ENCODE data around the gene TMEM50B.
"Not testable (repeated sequence)": the region's sequence is repeated elsewhere in the genome, so short reads cannot be mapped to it uniquely, and the experiment has no call there.

Gene TMEM50B

DNA sequence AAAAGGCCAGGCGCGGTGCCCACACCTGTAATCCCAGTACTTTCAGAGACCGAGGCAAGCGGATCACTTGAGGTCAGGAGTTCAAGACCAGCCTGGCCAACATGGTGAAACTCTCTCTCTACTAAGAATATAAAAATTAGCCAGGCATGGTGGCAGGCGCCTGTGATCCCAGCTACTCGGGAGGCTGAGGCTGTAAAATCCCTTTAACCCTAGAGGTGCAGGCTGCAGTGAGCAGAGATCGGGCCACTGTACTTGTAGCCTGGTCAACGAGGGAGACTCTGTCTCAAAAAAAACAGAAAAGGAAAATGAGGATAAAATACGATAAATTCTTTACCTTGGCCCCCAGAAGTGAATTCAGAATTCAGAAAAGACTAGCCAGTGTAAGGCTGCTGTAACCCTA, 1.6 kb downstream of the TMEM50B start:
- DNase-seq (ENCODE audit: low read depth in 2 of 2), result no peak

DNA sequence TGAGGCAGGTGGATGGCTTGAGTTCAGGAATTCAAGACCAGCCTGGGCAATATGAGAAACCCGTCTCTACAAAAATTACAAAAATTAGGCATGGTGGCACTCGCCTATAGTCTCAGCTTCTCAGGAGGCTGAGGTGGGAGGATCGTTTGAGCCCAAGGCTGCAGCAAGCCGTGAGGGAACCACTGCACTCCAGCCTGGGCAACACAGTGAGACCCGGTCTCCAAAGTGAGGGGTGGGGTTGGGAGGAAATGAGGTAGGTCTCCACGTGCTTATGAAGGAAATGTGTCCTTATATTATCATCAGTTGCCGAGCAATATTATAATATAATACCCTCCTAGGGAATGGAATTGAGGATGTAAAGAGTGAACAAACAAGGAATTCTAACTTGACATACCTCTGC, 2.7 kb downstream of the TMEM50B start:
- DNase-seq (ENCODE audit: low read depth in 2 of 2), result no peak

DNA sequence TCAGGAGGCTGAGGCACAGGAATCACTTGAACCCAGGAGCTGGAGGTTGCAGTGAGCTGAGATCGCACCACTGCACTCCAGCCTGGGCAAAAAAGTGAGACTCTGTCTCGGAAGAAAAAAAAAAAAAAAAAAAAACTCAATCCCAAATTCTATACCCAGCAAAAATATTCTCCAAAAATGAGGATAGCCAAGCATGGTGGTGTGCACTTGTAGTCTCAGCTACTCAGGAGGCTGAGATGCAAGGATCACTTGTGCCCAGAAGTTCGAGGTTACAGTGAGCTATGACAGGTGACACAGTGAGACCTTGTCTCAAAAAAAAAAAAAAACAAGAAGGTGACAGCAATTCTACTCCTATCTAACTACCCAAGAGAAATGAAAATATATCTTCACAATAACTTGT, 6.4 kb downstream of the TMEM50B start:
- no peak for DNase-seq (ENCODE audit: low read depth in 2 of 2)

DNA sequence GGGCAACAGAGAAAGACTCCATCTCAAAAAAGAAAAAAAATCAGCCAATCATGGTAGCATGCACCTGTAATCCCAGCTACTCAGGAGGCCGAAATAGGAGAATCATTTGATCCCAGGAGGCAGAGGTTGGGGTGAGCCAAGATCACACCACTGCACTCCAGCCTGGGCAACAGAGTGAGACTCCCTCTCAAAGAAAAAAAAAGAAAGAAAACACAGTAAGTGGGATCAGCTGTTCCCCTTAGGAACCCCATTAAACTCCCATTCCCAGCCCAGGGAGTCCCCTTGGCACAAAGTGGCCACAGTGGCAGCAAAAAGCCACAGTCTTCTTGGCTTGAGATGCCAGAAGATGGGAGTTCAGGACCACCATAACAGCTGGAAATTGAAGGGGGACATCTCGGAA, 9.1 kb downstream of the TMEM50B start:
- no peak for DNase-seq (ENCODE audit: low read depth in 2 of 2)

DNA sequence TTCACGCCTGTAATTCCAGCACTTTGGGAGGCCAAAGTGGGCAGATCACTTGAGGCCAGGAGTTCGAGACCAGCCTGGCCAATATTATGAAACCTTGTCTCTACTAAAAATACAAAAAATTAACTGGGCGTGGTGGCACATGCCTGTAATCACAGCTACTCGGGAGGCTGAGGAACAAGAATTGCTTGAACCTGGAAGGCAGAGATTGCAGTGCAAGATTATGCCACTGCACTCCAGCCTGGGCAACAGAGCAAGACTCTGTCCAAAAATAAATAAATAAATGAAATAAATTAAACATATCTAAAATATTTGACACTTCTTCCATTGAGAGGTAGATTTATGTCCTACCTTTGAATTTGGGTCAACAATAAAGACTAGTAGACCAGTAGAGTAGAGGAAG, 10.6 kb downstream of the TMEM50B start:
- DNase-seq (ENCODE audit: low read depth in 2 of 2), result not testable (repeated sequence)

DNA sequence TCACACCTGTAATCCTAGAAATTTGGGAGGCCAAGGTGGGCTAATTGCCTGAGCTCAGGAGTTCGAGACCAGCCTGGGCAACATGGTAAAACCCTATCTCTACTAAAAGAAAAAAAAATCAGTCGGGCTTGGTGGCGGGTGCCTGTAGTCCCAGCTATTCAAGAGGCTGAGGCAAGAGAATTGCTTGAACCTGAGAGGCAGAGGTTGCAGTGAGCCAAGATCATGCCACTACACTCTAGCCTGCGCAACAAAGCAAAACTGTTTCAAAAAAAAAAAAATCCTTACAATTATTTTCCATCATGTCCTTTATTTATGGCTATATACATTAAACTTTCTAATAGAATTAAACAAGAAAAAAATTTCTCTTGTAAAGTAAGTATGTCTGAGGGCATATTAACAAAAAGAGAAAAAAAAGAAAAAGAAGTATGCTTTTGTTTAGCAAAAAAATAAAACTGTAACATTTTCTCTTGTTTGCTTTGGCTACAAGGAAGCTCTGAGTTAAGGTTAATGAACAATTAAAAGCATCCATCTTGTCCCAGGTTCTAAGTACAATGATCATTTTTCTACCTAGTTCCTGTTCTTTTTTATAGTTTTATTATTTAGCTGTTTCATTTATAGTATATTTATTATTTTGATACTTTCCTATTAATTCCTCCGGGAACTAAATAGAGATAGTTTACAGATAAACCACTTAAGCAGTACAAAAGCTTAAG, 18.1 kb downstream of the TMEM50B start:
- no peak for DNase-seq (ENCODE audit: low read depth in 2 of 2)

DNA sequence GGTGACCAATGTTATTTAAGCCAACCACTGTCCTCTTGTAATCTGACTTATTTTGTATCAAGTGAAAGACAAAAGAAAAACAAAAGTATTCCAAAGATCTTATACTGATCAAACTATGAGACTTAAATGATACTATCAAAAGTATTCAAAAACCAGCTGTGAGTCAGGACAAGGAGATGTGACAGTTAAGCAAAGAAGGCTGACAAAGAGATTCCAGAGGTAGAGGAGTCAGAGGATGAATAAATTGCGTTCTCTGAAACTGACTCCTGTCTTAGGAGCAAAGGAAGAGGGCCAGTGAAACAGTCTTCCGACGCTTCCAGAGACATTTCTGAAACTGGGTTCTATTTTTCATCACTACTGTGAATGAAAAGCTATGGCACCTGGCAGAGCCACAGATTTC, 20.9 kb downstream of the TMEM50B start:
- no peak for DNase-seq (ENCODE audit: low read depth in 2 of 2)

DNA sequence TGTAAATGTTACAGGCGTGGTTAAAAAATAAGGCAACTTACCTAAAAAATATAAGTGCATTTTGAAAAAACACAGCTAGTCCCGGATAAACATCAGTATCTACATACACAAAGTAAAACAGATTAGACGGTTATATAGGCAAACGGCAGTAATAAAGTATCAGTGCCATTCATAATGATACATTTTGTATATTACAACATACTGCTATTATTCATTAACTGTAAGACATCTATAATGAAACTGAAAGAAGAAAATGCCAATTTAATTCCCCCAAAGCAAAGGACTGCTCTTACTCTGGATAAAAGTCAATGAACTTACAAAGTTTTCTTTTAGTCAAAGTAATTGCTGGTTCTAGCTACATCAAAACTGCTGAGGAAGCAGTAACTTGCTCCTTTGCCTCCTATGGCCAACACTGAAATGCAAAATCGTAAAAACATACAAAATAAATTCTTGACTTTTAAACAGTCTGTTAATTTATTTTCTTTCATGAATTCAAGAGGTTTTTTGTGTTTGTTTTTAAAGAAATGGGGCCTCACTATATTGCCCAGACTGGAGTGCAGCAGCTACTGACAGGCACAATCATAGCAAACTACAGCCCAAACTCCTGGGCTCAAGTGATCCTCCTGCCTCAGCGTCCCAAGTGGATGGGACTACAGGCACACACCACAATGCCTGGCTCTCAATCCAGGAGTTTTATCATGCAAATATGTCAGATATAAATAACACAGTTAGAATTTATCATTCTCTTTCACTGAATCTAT, 23.9 kb downstream of the TMEM50B start:
- no peak for DNase-seq (ENCODE audit: low read depth in 2 of 2)

DNA sequence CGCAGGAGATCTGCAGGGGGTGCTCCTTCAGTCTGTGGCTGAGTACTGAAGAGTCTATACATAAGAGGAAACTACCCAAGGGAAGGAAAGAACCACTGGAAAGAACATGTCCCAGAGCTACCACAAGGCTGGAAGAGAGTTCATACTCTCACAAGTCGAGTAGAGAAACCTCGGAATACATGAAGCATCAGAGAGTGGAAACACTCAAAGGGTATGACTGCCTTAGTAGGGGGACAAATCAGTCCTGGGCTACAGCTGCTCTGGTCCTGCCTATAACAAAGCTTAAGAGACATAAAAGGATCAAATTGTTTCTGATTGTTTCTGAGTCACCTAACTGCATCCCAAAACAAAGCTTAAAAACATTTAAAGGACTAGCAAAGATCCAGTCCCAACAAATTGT, 27.4 kb downstream of the TMEM50B start:
- DNase-seq (ENCODE audit: low read depth in 2 of 2), result no peak

DNA sequence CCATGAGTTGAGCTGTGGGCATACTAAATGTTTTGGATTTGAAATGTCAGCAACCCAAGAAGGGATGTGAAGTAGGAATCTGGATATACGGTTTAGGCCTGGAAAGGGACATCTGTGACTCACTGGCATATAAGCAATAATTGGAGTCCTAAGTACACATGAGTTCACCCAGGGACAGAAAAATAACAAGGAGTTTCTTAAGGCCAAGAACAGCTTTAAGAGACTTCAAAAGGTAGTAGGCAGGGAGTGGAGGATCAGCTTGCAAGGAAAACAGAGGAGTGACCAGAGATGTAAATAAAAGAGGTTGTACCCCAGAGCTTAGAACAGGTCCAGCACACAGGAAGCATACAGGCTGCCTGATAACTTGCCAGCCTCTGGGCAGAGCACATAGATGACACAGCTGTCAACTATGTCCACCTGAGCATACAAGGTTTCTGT, 28.1 kb downstream of the TMEM50B start:
- DNase-seq (ENCODE audit: low read depth in 2 of 2), result no peak

DNA sequence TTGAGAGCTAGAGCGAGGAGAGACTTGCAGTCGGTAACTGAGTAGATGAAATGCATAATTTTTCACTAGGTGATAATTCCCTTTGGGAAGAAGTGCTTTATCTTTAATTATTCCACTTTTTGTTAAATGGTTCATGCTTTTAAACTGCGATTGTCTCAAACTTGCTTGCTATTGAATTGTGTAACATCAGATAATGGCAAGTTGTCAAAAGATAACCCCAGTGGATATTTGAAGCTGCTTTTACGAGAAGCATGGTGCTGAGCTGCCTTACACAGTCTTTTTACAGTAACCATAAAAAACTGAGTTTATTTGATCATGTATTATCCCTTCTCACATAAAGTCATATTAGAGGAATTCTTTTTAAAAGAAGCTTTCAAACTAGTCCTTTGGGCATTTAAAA, 30.2 kb downstream of the TMEM50B start:
- DNase-seq (ENCODE audit: low read depth in 2 of 2), result no peak

DNA sequence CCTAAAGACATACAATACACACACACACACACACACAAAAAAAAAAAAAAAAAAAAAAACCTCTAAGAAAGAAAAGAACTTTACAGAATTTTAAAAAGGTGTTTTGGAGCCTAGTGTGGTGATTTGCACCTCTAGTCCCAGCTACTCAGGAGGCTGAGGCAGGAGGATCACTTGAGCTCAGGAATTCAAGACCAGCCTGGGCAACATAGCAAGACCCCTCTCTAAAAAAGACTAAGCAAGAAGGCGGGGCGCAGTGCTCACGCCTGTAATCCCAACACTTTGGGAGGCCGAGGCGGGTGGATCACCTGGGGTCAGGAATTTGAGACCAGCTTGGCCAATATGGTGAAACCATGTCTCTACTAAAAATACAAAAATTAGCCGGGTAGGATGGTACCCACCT, 33.2 kb downstream of the TMEM50B start:
- not testable (repeated sequence) for DNase-seq (ENCODE audit: low read depth in 2 of 2)

DNA sequence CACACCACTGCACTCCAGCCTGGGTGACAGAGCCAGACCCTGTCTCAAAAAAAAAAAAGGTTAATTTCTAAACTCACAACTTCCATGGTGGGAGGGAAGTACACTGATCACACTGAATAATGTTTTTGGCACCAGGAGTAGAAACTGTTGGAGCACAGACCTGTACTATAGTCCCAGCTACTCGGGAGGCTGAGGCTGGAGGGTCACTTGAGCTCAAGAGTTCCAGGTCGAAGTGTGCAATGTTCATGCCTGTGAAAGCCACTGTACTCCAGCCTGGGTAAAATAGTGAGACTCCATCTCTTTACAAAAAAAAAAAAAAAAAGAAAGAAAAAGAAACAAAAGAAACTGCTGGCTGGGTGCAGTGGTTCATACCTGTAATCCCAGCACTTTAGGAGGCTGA, 35.3 kb downstream of the TMEM50B start:
- DNase-seq (ENCODE audit: low read depth in 2 of 2), result no peak

DNA sequence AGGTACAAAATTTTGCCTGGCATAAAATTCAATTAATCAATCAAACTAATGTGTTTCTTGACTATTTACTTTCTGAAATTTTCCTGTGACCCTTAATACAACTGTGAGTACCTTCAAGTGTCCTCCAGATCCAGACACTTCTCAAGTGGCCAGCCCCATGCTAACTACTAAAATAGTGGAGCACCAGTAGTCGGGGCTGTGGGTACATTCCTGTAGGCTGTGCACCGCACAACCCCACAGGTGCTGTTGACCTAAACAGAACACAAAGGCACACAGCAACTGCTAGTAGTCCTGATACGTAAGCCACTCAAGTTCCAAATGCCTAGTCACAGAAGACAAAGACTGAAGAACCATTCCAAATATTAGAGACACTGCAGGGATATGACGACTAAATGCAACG, 36.6 kb downstream of the TMEM50B start:
- no peak for DNase-seq (ENCODE audit: low read depth in 2 of 2)

DNA sequence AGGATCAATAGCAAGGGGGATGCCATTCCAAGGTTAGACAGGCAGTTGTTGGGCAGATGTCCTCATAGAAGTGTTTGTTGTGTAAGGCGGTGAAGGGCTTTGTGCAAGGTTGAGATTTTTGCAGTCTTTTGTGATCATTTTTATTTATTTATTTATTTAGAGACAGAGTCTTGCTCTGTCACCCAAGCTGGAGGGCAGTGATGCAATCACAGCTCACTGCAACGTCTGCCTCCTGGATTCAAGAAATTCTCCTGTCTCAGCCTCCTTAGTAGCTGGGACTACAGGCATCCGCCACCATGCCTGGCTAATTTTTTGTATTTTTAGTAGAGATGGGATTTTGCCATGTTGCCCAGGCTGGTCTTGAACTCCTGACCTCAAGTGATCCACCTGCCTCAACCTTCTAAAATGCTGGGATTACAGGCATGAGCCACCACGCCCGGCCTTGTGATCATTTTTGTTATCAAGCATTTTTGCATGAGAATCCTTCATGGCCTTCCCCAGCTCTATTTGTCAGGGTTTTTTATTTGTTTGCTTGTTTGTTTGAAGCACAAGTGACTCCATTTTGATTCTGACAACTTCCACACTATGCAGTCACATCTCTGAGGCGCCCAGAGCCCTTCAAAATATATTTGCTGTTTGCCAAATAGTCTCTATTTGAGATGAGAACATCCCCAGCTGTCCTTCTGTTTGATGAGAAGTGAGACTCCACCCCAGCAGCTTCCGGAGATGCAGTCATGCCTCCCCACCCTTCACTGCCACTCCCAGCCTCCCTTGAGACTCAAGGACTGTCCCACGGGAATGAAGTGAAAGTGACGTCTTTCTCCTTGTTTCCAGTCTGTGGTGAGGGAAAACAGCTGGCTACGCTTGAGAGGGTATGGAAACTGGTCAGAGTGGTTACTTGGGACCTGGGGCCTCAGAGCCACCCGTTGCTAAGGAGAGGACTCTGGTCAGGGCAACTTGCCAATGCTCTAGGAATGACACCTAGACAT, 38.0 kb downstream of the TMEM50B start:
- DNase-seq (ENCODE audit: low read depth in 2 of 2), result no peak

DNA sequence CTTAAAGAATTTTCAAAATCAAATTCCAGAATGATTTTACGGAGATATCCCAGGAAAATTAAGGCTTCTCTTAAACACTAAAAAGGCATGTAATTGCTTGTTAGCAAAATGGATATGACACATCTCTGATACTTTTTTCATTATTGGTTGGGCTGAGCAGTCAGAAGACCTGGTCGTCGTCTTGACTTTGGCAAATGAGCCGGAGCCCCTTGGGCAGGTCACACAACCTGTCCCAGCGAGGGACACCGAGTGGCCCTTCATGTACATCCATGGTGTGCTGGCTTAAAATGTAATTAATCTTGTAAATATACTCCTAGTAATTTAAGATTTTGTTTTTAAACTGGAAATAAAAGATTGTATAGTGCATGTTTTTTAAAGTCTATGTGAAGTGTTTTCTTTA, 42.6 kb downstream of the TMEM50B start:
- no peak for DNase-seq (ENCODE audit: low read depth in 2 of 2)

DNA sequence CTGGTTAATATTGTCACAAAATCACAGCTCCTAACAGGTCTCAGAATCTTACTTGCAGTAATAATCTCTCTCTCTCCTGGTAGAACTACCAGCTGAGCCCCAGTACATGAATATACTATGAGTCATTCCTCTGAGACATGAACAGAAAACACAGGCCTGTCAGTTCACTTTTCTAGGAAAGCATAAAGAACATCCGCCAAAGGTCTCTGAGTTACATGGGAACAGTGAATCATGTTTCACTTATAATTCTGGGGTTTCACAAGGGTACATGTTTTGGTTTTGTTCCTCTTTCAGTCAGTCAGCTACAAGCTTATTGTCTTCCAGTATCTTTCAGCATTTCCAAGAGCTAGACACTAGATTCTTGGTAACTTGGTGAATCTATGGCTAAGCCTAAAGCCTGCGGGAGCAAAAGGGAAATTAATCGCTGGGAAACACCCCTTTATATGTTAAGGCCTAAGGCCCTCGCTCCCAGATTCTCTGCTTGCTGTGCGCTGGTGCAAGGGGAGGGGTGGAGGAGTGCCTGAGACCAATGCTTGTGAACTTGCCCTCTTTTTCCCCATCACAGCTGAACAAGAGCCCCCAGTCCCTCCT, 44.9 kb downstream of the TMEM50B start:
- DNase-seq (ENCODE audit: low read depth in 2 of 2), result peak; percentile 62 to 65

DNA sequence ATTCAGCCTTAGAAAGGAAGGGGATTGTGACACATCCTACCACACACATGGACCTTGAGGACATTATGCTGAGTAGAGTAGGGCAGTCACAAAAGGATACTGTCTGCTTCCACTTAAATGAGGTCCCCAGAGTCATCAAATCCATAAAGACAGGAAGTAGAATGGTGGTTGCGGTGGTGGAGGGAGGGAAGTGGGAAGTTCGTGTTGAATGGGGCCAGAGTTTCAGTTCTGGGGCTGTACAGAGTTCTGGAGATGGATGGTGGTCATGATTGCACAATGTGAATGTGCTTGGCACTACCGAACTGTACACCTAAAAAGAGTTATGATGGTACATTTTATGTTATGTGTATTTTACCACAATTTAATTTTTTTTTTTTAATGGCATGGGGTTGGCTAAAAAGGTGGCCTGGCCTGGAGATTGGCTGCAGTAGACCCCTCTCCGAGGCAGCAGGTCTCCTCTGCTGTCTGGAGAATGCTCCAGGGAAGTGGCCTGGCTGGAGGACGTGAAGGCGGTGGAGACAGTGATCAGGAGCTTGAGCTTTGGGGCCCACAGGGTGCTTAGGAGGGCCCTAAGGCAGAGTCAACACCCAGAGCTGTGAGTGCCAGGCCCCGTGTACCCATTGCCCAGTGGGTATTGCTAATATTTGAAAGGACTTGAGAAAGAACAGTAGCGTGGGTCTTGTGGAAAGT, 46.2 kb downstream of the TMEM50B start:
- no peak for DNase-seq (ENCODE audit: low read depth in 2 of 2)

DNA sequence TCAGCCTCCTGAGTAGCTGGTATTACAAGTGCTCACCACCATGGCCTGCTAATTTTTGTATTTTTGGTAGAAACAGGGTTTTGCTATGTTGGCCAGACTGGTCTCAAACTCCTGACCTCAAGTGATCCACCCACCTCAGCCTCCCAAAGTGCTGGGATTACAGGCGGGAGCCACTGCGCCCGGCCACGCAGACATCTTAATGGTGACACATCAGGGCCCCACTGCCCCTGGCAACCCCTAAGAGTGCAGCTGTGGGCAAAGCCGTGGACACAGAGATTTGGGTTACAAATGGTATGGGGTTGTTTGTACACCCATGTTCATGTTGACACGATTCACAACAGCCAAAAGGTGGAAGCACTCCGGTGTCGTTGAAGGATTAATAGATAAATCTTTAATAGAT, 46.8 kb downstream of the TMEM50B start:
- no peak for DNase-seq (ENCODE audit: low read depth in 2 of 2)

DNA sequence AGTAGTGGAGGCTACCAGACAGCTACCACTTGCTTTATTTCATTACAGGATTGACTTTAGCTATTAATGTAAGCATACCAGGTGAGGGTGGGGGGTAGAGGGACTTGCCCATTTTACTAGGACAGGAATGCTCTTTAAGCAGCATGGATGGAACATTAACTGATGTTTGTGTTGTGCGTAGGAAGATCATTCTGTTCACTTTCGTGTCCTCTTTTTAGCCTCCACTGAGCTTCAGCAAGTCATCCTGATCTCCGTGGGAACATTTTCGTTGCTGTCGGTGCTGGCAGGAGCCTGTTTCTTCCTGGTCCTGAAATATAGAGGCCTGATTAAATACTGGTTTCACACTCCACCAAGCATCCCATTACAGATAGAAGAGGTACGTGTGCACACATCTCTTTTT, 47.3 kb downstream of the TMEM50B start:
- no peak for DNase-seq (ENCODE audit: low read depth in 2 of 2)

DNA sequence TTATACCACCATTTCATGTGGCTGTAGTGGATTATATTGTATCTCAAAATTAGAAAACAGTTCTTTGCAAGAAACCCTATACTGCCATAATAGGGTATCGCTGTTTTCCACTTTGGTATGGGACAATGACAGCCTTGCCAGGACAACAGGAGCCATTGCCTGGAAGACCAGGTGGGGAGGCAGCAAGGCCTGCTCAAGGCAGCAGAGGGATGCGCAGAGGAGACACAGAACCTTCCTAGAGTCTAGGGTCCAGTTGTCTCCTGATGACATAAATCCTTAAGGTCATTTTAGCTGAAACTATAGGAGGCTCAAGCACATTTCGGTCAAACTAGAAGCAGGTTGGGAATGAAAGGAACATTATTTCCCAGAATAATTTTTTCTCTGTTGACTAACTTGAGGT, 48.9 kb downstream of the TMEM50B start:
- no peak for DNase-seq (ENCODE audit: low read depth in 2 of 2)
